Measurements from ENCODE around the gene EXOC7.

Gene EXOC7

DNA sequence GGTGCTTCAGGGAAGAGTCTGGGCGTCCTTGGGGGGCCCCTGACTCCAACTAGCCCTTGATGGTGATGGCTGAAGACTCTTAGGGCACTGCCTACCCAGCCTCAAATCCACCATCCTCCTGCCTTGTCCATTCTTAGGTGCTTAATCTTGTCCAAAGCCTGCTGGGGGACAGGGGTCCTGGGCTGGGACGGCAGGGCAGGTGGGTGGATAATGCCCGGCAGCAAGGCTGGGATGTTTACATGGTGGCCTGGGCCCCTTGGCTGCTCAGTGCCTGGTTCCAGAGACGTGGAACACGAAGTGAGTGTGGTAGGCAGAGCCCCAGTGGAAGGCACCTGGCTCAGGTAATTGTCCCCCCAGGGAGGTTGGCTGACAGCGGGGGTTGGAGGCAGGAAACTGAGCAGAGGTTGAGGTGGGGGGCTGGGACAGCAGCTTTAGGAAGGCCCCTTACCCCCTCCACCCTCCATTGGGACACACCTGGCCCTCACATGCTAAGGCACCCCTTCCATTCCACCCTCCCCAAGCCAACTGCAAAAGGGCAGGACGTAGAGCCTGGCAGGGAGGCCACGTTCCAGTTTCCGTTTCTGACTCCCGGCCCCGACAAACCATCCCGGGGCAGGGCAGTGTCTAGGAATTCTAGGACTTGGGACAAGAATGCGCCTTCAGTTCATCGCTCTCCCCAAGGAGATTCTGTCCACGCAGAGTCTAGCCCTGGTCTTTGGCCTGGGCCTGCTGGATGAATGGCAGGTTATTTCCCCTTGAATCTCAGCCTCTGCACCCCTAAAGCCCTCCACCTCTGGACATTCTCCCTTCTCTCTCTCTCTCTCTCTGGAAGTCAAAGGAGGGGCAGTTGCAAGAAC, 35.5 kb upstream of the EXOC7 start:
- ATAC-seq (ENCODE audit: insufficient read depth, low read depth) (no peak), DNase-seq (no peak)
- Histone ChIP-seq H3K9ac (ENCODE audit: low read depth, low read length) (no peak overlapping the region), H4K20me1 (ENCODE audit: insufficient read depth, low read length) (no peaks in the 10 kb centered on the region), H3K4me3 (ENCODE audit: low read depth in 1 of 2, low read length in 2 of 2) (no peak overlapping the region), H3K4me2 (ENCODE audit: insufficient read depth, low read length) (no peak overlapping the region), H2AFZ (ENCODE audit: low read depth, low read length) (no peak overlapping the region), H3K36me3 (ENCODE audit: insufficient read depth, low read length) (no peaks in the 10 kb centered on the region), H3K4me1 (ENCODE audit: insufficient read depth, low read length) (peaks cover 35% of the 10 kb centered on the region), H3K27ac (ENCODE audit: low read length) (no peak overlapping the region), H3K27me3 (ENCODE audit: insufficient read depth, low read length, poor library complexity) (no peaks in the 10 kb centered on the region), H3K9me3 (ENCODE audit: insufficient read depth, low read length, severe bottlenecking) (no peaks in the 10 kb centered on the region), H3K79me2 (ENCODE audit: insufficient read depth, low read length) (no peaks in the 10 kb centered on the region)
- no peak for TF ChIP-seq EZH2 (IDR thresholded peaks at IDR 0.05; ENCODE audit: borderline replicate concordance, low read depth, low read length, severe bottlenecking)
- no peak for TF ChIP-seq CTCF (IDR thresholded peaks at IDR 0.05; ENCODE audit: borderline replicate concordance, extremely low read depth, low read length, poor library complexity, severe bottlenecking)

DNA sequence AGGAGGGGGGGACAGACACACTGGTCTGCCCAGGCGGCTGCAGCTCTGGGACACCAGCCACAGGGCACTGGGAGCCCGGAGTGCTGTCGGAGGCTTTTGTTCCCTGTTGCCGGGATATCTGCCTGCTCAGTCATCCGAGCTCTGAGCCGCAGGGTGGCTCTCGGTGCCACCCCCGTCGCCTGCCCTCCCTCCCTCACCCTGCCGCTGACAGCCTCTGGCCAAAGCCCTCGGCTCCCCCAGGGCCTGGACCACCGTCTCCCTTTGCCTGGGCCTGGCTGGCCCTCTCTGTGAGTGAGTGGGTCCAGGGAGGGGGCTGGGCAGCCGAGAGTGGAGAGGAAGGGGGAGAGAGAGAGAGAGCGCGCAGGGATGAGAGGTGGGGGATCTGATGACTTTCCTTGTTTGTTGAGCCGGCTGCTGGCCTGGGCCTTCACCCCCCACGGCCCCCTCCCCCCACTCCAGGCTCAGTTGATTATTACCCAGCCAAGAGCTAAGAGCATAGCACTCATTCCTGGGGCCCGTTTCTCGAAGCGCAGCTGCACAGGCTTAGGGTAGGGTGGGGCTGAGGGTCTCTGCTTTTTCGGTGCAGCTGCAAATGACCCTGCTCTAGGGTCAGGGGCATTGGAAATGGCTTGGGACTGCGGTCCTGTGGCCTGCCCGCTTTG, 34.8 kb upstream of the EXOC7 start:
- H3K79me2 ChIP-seq (ENCODE audit: insufficient read depth, low read length) = no peaks in the 10 kb centered on the region
- H3K4me1 ChIP-seq (ENCODE audit: insufficient read depth, low read length) = peaks cover 28% of the 10 kb centered on the region
- no peaks in the 10 kb centered on the region for H4K20me1 ChIP-seq (ENCODE audit: insufficient read depth, low read length)
- ATAC-seq (ENCODE audit: insufficient read depth, low read depth) = no peak
- no peak overlapping the region for H3K4me3 ChIP-seq (ENCODE audit: low read depth in 1 of 2, low read length in 2 of 2)
- H2AFZ ChIP-seq (ENCODE audit: low read depth, low read length) = no peak overlapping the region
- H3K9ac ChIP-seq (ENCODE audit: low read depth, low read length) = no peak overlapping the region
- no peak overlapping the region for H3K4me2 ChIP-seq (ENCODE audit: insufficient read depth, low read length)
- TF ChIP-seq EZH2 (IDR thresholded peaks at IDR 0.05; ENCODE audit: borderline replicate concordance, low read depth, low read length, severe bottlenecking) (no peak), CTCF (IDR thresholded peaks at IDR 0.05; ENCODE audit: borderline replicate concordance, extremely low read depth, low read length, poor library complexity, severe bottlenecking) (no peak)
- H3K27me3 ChIP-seq (ENCODE audit: insufficient read depth, low read length, poor library complexity) = no peaks in the 10 kb centered on the region
- no peak for DNase-seq
- no peaks in the 10 kb centered on the region for H3K9me3 ChIP-seq (ENCODE audit: insufficient read depth, low read length, severe bottlenecking)
- H3K27ac ChIP-seq (ENCODE audit: low read length) = no peak overlapping the region
- no peaks in the 10 kb centered on the region for H3K36me3 ChIP-seq (ENCODE audit: insufficient read depth, low read length)

GRCh38 chr17:76137351-76138233, 34.0 kb upstream of the EXOC7 start:
- Histone ChIP-seq H3K36me3 (ENCODE audit: insufficient read depth, low read length) (no peaks in the 10 kb centered on the region), H3K27ac (ENCODE audit: low read length) (no peak overlapping the region), H3K79me2 (ENCODE audit: insufficient read depth, low read length) (no peaks in the 10 kb centered on the region), H2AFZ (ENCODE audit: low read depth, low read length) (no peak overlapping the region), H3K27me3 (ENCODE audit: insufficient read depth, low read length, poor library complexity) (no peaks in the 10 kb centered on the region), H3K9ac (ENCODE audit: low read depth, low read length) (no peak overlapping the region), H4K20me1 (ENCODE audit: insufficient read depth, low read length) (no peaks in the 10 kb centered on the region), H3K4me3 (ENCODE audit: low read depth in 1 of 2, low read length in 2 of 2) (no peak overlapping the region), H3K4me2 (ENCODE audit: insufficient read depth, low read length) (no peak overlapping the region), H3K4me1 (ENCODE audit: insufficient read depth, low read length) (peaks cover 20% of the 10 kb centered on the region), H3K9me3 (ENCODE audit: insufficient read depth, low read length, severe bottlenecking) (no peaks in the 10 kb centered on the region)
- no peak for ATAC-seq (ENCODE audit: insufficient read depth, low read depth)
- TF ChIP-seq CTCF (IDR thresholded peaks at IDR 0.05; ENCODE audit: borderline replicate concordance, extremely low read depth, low read length, poor library complexity, severe bottlenecking) = no peak
- TF ChIP-seq EZH2 (IDR thresholded peaks at IDR 0.05; ENCODE audit: borderline replicate concordance, low read depth, low read length, severe bottlenecking) = no peak
- DNase-seq = no peak
